AG04450 (cell line): ENCODE data around the gene CFB. TPM values are rescaled to one million over a fixed set of nuclear protein-coding genes. Genes with fewer than 3 reads are reported as not detected.

ENCODE experiments used
- CTCF ChIA-PET: fragments of 300-600, 350-600 bp; formaldehyde crosslinking; extraction: SDS; loops from one replicate; lab custom pipeline; 2022; ENCODE audit warnings: antibody characterized with exemption, inconsistent platforms; lab: Charles Lee
- POLR2A ChIA-PET: fragments of 350-600 bp; formaldehyde crosslinking; extraction: SDS; loops from one replicate; lab custom pipeline; 2021; ENCODE audit warnings: antibody characterized with exemption, inconsistent platforms; lab: Yijun Ruan, JAX
- DNase-seq: peaks from one replicate; pipeline ENCODE4 v3.0.0-alpha.2; 2011; ENCODE audit warnings: low read depth, low spot score
- H3K27ac ChIP-seq: one replicate; pipeline ENCODE4 v1.5.1; 2012; ENCODE audit warnings: low read depth, low read length, control low read depth
- H3K27me3 ChIP-seq: one replicate; pipeline ENCODE4 v1.6.0; 2012; ENCODE audit warnings: low read length; ENCODE audit not compliant: control insufficient read depth, insufficient read depth
- H3K4me3 ChIP-seq: 2 replicates; pipeline ENCODE4 v1.5.1; 2011; ENCODE audit warnings: mild to moderate bottlenecking, low read depth, low read length, control low read depth
- H3K9me3 ChIP-seq: 2 replicates; pipeline ENCODE4 v1.5.1; 2012; ENCODE audit warnings: low read length; ENCODE audit not compliant: control insufficient read depth, insufficient read depth
- polyA plus RNA-seq: library from polyadenylated mRNA; depleted of rRNA; stranded (reverse); fragments of >200 nt; gene quantifications from 2 replicates; pipeline ENCODE4 v1.2.3, GENCODE V29; 2011
- TF ChIP-seq, protein P1 (sequence below): IDR thresholded peaks from 2 replicates; pipeline ENCODE4 v1.5.1; 2011; ENCODE audit warnings: low read depth, low read length, control low read depth, inconsistent platforms

Gene CFB
- polyA plus RNA-seq, 1 experiment = 14.0 TPM

DNA sequence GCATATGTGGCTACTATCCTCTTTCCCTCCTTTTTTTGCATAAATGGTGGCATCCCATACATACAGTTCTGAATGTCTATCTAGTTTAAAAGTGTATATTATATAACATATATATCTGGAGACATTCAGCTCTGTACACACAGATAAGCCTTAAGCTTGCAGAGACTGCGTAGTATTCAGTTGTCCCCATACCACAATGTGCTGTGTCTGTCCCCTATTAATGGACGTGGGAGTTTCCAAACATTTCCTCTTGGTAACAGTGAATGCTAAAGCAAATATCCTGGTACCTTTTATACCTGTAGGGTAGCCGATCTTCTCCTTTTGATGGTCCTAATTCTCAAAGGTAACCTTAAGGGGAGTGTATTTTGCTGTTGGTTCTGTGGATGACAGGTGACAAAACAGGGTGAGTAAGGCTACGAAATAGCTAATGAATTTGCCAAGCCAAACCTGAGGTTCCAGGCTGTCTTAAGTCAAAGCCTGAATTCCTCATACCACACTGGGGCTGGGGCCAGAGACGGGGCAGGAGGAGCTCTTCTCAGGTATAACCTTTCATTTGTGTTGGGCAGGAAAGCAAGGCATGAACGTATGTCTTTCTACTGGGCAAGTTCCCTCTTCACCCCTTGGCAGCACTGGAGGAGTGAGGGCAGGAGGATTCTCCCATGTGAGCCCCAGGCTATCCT is 26.1 kb upstream of the CFB start:
- Histone ChIP-seq H3K9me3 (no peaks in the 10 kb centered on the region), H3K27ac (no peak overlapping the region), H3K27me3 (no peaks in the 10 kb centered on the region), H3K4me3 (no peak overlapping the region)
- ChIA-PET CTCF (interaction anchor here (1.1 kb wide), 1 partner anchor 33 kb away, joined by 5 read pairs; no protein-coding TSS in a partner anchor), POLR2A (no interaction called here)
- no peak for DNase-seq
- TF ChIP-seq, protein P1, sequence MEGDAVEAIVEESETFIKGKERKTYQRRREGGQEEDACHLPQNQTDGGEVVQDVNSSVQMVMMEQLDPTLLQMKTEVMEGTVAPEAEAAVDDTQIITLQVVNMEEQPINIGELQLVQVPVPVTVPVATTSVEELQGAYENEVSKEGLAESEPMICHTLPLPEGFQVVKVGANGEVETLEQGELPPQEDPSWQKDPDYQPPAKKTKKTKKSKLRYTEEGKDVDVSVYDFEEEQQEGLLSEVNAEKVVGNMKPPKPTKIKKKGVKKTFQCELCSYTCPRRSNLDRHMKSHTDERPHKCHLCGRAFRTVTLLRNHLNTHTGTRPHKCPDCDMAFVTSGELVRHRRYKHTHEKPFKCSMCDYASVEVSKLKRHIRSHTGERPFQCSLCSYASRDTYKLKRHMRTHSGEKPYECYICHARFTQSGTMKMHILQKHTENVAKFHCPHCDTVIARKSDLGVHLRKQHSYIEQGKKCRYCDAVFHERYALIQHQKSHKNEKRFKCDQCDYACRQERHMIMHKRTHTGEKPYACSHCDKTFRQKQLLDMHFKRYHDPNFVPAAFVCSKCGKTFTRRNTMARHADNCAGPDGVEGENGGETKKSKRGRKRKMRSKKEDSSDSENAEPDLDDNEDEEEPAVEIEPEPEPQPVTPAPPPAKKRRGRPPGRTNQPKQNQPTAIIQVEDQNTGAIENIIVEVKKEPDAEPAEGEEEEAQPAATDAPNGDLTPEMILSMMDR = no peak

DNA sequence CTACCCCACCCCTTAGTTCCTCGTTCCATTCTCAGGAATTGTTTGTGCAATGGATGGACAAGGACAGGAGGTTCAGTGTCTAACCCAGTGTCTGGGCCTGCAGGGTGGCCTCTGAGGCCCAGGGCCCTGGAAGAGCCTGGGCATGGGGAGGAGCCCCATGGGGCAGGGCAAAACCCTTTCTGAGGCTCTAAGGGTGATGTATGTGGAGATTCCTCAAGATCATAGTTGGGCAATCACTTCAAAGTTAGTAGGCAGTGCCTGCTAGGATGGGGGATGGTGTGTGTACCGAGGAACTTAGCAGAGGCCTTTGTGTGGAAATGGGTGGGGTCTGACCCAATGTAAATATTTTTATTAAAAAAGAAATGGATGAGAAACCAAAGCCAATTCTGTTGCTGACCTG is 25.1 kb upstream of the CFB start:
- no peak overlapping the region for H3K4me3 ChIP-seq
- no peak overlapping the region for H3K27ac ChIP-seq
- TF ChIP-seq, protein P1 = no peak
- DNase-seq = no peak
- ChIA-PET POLR2A (no interaction called here), CTCF (interaction anchor here (1.0 kb wide), 1 partner anchor 32 kb away, joined by 5 read pairs; no protein-coding TSS in a partner anchor)
- no peaks in the 10 kb centered on the region for H3K27me3 ChIP-seq
- no peaks in the 10 kb centered on the region; the same call in 1 of the 2 replicates for H3K9me3 ChIP-seq

DNA sequence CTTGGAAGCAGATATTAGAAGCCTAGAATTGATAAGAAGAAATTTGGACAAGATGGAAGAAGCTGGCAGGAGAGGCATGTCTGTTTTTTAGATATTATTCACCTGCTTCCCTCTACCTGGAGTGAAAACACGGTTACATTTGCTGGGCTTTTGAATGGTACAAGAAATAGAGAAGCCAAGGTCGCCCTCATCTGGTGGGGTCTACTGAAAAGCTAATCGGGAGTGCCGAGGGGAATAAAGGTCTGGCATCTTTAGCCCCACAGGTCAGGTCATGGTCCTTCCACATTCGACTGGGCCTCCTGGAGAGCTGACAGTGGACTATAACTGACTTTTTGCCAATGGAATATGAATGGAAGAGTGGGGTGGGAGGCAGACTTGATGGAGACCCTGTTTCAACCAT is 23.0 kb upstream of the CFB start:
- ChIA-PET CTCF (interaction anchor here (0.7 kb wide), 1 partner anchor 29 kb away, joined by 3 read pairs; no protein-coding TSS in a partner anchor), POLR2A (no interaction called here)
- TF ChIP-seq, protein P1 = no peak; the same call in 1 of the 2 replicates
- no peak overlapping the region for H3K27ac ChIP-seq
- no peak for DNase-seq
- no peaks in the 10 kb centered on the region; the same call in 1 of the 2 replicates for H3K9me3 ChIP-seq
- H3K4me3 ChIP-seq = no peak overlapping the region
- peaks cover 3% of the 10 kb centered on the region for H3K27me3 ChIP-seq

DNA sequence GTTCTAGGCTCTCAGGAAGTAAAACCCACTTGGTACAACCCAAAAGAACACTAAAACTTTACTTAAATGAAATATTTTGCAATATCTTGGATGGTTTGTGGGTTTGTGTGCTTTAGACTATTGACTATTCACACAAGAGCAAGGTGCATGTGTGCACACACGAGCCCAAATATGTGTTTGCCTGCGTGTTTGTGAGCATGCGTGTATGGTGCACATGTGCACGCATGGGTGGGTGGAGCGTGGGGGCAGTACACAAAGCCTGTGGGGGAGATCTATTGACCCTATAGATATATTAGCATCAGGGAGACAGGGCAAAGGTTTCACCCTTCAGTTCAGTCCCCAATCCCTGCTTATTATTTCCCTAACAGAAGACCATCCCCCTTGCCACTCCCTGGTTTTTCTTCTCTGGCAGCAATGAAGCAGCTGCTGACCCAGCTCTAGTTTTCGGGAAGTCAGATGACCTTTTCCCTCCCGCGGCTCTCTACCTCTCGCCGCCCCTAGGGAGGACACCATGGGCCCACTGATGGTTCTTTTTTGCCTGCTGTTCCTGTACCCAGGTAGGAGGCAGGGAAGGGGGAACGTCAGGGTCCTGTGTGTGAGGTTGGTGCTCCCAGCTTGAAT is 18.5 kb upstream of the CFB start, which contains the start of gene C2:
TSS of gene C2 (plus strand) at position 476 of the 621 bp plus-strand sequence. CDS start at position 512, 36 bp downstream.
- no peak for DNase-seq
- CTCF ChIA-PET = no interaction called here
- POLR2A ChIA-PET = no interaction called here

More for the DNA sequence above, 18.5 kb upstream of the CFB start, which contains the start of gene C2:
- H3K4me3 ChIP-seq = no peak within 1 kb of the TSS
- H3K9me3 ChIP-seq = no peaks in the 10 kb centered on the region; the same call in 1 of the 2 replicates
- peaks cover 3% of the 10 kb centered on the region for H3K27me3 ChIP-seq
- TF ChIP-seq, protein P1 = no peak
- H3K27ac ChIP-seq = no peak within 1 kb of the TSS
